COLO668 (cell line): Measurements from ENCODE around the gene ZNF606.

Experiments
- DNase-seq: peaks from one replicate; lab custom pipeline; 2025; ENCODE audit not compliant: unreplicated experiment; lab: John Stamatoyannopoulos, UW

ZNF606 gene

DNA sequence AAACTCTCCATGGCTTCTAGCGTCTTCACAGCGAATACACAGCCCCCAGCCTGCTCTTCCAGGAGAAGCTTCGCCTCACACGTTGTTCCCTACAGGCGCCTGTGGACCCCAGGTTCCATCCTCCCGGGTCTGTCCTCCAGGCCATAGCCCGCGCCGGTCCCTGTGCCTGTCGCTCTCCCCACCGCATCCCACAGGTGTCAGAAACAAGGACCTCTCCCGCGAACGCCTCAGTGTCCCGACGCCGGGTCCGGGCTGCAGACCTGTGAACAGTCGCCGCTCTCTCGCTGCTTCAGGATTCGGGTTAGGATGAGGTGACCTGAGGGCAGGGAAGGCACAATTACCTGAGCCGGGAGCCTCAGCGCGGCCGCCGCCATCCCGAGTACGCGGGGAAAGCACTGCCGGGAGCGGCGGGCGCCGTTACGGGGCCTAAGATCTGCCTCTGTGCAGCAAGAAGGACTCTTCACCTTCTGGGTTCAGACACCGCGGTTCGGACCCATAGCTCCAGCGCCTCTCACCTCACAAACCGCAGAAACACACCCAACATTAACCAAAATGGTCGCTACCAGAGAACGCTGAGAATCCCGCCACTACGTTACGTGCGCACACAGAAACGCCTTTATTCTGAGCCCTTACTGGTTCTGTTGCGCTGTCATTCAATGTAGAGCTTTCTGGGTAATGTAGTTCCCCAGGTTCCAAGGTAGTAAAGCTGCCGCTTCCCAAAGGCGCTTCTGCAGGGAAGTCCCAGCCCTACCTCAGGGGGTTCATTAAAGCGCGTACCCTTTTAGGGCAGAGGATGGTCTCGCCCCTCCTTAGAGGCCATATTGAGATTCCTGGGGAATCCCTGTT lies 67.6 kb downstream of the ZNF606 start, which contains the start of gene ZNF418:
Gene ZNF418 (minus strand): TSS at position 583 of the 846 bp plus-strand sequence. CDS start 1,580 bp downstream, outside the sequence.
- peak; percentile 60 for DNase-seq

DNA sequence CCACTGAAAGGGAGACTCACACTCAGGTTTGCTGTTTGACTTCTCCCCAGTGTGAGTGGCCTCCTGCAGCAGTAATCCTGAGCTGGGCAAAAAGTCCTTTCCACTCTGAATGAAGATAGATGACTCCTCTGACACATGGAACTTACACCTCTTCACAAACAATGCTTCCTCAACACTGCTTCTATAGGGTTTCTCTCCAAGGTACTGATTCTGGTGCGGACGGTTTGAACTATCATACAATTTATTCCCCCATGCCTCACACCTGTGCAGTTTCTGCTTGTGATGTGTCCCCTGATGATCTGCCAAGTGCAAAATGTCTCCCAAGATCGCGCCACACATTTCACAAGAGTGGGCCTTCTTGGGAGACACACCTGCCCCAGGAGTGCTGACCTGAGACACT lies 75.0 kb downstream of the ZNF606 start:
- DNase-seq, result no peak
